Measurements from ENCODE around the gene TAOK2. TPM values are rescaled to one million over a fixed set of nuclear protein-coding genes. Genes with fewer than 3 reads are reported as not detected.
A peak's percentile ranks its signal among the peaks of the same experiment; 100 is the strongest.

The TAOK2 gene
- 10 to 100 TPM; 50.4 to 56.9 (median 53.0) TPM for total RNA-seq (2021; fragmentation: NEBNext Ultra II Directional; extraction: Animal tissue kit (Norgen Biotek cat#: 25700))
- long read RNA-seq, full-length matches to known transcripts: 2 of 17 reads
- long read RNA-seq, partial matches to known transcripts: 12 of 17 reads
- long read RNA-seq, other reads (novel, unspliced or antisense): 3 of 17 reads

- peaks cover 32% of the 10 kb centered on the region for H3K36me3 Mint-ChIP-seq (ENCODE audit: low read depth)
Observed at GRCh38 chr16:29973384-29974246, at the start of gene TAOK2. TAOK2 (plus strand) TSS chr16:29973868; CDS start chr16:29977773, 3,905 bp downstream.

GRCh38 chr16:29925105-29925756 is 48.4 kb upstream of the TAOK2 start:
- no peak for DNase-seq
- TF ChIP-seq CTCF (IDR thresholded peaks at IDR 0.05): no peak
- Mint-ChIP-seq H3K27me3 (ENCODE audit: insufficient read depth) (peaks cover 3% of the 10 kb centered on the region; the same call in 1 of the 2 replicates), H3K27ac (peak overlapping the region; percentile 32; the same call in 1 of the 2 replicates), H3K9me3 (no peaks in the 10 kb centered on the region), H3K4me3 (peak overlapping the region; percentile 93), H3K4me1 (ENCODE audit: low read depth) (peaks cover 47% of the 10 kb centered on the region), H3K36me3 (ENCODE audit: low read depth) (peaks cover 17% of the 10 kb centered on the region; the same call in 1 of the 2 replicates)

More at GRCh38 chr16:29973384-29974246, at the start of gene TAOK2:
- no peak for TF ChIP-seq CTCF (IDR thresholded peaks at IDR 0.05)
- peak; percentile 99 for DNase-seq
- H3K27ac Mint-ChIP-seq: peak within 1 kb of the TSS; percentile 93
- peak within 1 kb of the TSS; percentile 93 for H3K4me3 Mint-ChIP-seq
- H3K27me3 Mint-ChIP-seq (ENCODE audit: insufficient read depth): peaks cover 8% of the 10 kb centered on the region; the same call in 1 of the 2 replicates
- peaks cover 6% of the 10 kb centered on the region; the same call in 1 of the 2 replicates for H3K9me3 Mint-ChIP-seq
- peaks cover 34% of the 10 kb centered on the region for H3K4me1 Mint-ChIP-seq (ENCODE audit: low read depth)

GRCh38 chr16:29925781-29926710 is 47.6 kb upstream of the TAOK2 start, which contains the start of gene KCTD13:
KCTD13 (minus strand) TSS chr16:29926226; CDS start chr16:29926033, 193 bp downstream.
- peaks cover 41% of the 10 kb centered on the region for H3K4me1 Mint-ChIP-seq (ENCODE audit: low read depth)
- peaks cover 3% of the 10 kb centered on the region; the same call in 1 of the 2 replicates for H3K27me3 Mint-ChIP-seq (ENCODE audit: insufficient read depth)
- peak within 1 kb of the TSS; percentile 93 for H3K4me3 Mint-ChIP-seq
- no peaks in the 10 kb centered on the region for H3K9me3 Mint-ChIP-seq
- TF ChIP-seq CTCF (IDR thresholded peaks at IDR 0.05): no peak
- H3K27ac Mint-ChIP-seq: peak within 1 kb of the TSS; percentile 96
- peaks cover 10% of the 10 kb centered on the region; the same call in 1 of the 2 replicates for H3K36me3 Mint-ChIP-seq (ENCODE audit: low read depth)
- DNase-seq: peak; percentile 62

GRCh38 chr16:29926711-29927052 is 47.0 kb upstream of the TAOK2 start:
- H3K27ac Mint-ChIP-seq: peak overlapping the region; percentile 96

More at GRCh38 chr16:29926711-29927052, 47.0 kb upstream of the TAOK2 start:
- Mint-ChIP-seq H3K36me3 (ENCODE audit: low read depth) (peaks cover 9% of the 10 kb centered on the region; the same call in 1 of the 2 replicates), H3K4me3 (peak overlapping the region; percentile 93), H3K27me3 (ENCODE audit: insufficient read depth) (peaks cover 3% of the 10 kb centered on the region; the same call in 1 of the 2 replicates), H3K9me3 (no peaks in the 10 kb centered on the region), H3K4me1 (ENCODE audit: low read depth) (peaks cover 39% of the 10 kb centered on the region)
- peak; percentile 7 for DNase-seq
- TF ChIP-seq CTCF (IDR thresholded peaks at IDR 0.05): no peak
